Choroid plexus epithelial cell (primary cell): ENCODE measurements around the gene ARID3B.

Experiments
- DNase-seq: peaks from one replicate; pipeline ENCODE4 v3.0.0-alpha.2; 2010; ENCODE audit warnings: low read depth
- H3K4me3 ChIP-seq: 2 replicates; pipeline ENCODE4 v1.5.1; 2011; ENCODE audit warnings: low read depth, mild to moderate bottlenecking, control low read depth, low read length, moderate library complexity
- CTCF ChIP-seq: conservative IDR thresholded peaks from 2 replicates; pipeline ENCODE4 v1.5.1; 2011; ENCODE audit warnings: low read depth, mild to moderate bottlenecking, control low read depth, inconsistent platforms, low read length, moderate library complexity

Gene ARID3B

GRCh38 chr15:74569731-74570070 is 28.7 kb downstream of the ARID3B start:
- no peak overlapping the region for H3K4me3 ChIP-seq

GRCh38 chr15:74571191-74571590 is 30.2 kb downstream of the ARID3B start:
- DNase-seq = no peak
- TF ChIP-seq CTCF = no peak
- H3K4me3 ChIP-seq = no peak overlapping the region

More at GRCh38 chr15:74569731-74570070, 28.7 kb downstream of the ARID3B start:
- no peak for DNase-seq
- TF ChIP-seq CTCF = no peak

- H3K4me3 ChIP-seq = no peak overlapping the region
- DNase-seq = peak; percentile 29
- TF ChIP-seq CTCF = no peak
These were observed 33.0 kb downstream of the ARID3B start for GRCh38 chr15:74573987-74574386.

- no peak for TF ChIP-seq CTCF
These were observed 37.5 kb downstream of the ARID3B start for GRCh38 chr15:74578496-74578994.

GRCh38 chr15:74579001-74579400 is 38.0 kb downstream of the ARID3B start:
- TF ChIP-seq CTCF = no peak
- no peak overlapping the region for H3K4me3 ChIP-seq
- DNase-seq = no peak

More at GRCh38 chr15:74578496-74578994, 37.5 kb downstream of the ARID3B start:
- no peak for DNase-seq
- no peak overlapping the region for H3K4me3 ChIP-seq

- DNase-seq = no peak
- no peak overlapping the region for H3K4me3 ChIP-seq
- TF ChIP-seq CTCF = no peak
These were observed 39.7 kb downstream of the ARID3B start for GRCh38 chr15:74580538-74581350.

- no peak for TF ChIP-seq CTCF
- DNase-seq = no peak
- H3K4me3 ChIP-seq = no peak overlapping the region
These were observed 43.2 kb downstream of the ARID3B start for GRCh38 chr15:74584204-74584603.
